Retinal pigment epithelial cell (primary cell): ENCODE measurements around the gene DCUN1D3.

Source experiments
- DNase-seq: peaks from one replicate; pipeline ENCODE4 v3.0.0-alpha.2; 2010; ENCODE audit warnings: low read depth
- H3K4me3 ChIP-seq: 2 replicates; pipeline ENCODE4 v1.5.1; 2011; ENCODE audit warnings: mild to moderate bottlenecking, low read length, control low read depth, moderate library complexity
- CTCF ChIP-seq: conservative IDR thresholded peaks from 2 replicates; pipeline ENCODE4 v1.5.1; 2011; ENCODE audit warnings: low read depth, low read length, control low read depth, inconsistent platforms

The DCUN1D3 gene

GRCh38 chr16:20879175-20880040 is 20.8 kb downstream of the DCUN1D3 start:
- TF ChIP-seq CTCF: no peak
- no peak for DNase-seq
- peak overlapping the region; percentile 30 for H3K4me3 ChIP-seq

- no peak for TF ChIP-seq CTCF
- no peak overlapping the region for H3K4me3 ChIP-seq
Observed at GRCh38 chr16:20878682-20879147, 21.4 kb downstream of the DCUN1D3 start.

GRCh38 chr16:20875355-20875650 is 24.9 kb downstream of the DCUN1D3 start:
- no peak for DNase-seq
- no peak for TF ChIP-seq CTCF
- no peak overlapping the region for H3K4me3 ChIP-seq

More at GRCh38 chr16:20878682-20879147, 21.4 kb downstream of the DCUN1D3 start:
- no peak for DNase-seq

- TF ChIP-seq CTCF: no peak
- H3K4me3 ChIP-seq: no peak overlapping the region
- DNase-seq: no peak
Observed at GRCh38 chr16:20874088-20874581, 26.0 kb downstream of the DCUN1D3 start.

- DNase-seq: no peak
- no peak overlapping the region for H3K4me3 ChIP-seq
- TF ChIP-seq CTCF: no peak
Observed at GRCh38 chr16:20873331-20873730, 26.8 kb downstream of the DCUN1D3 start.

- DNase-seq: no peak
- no peak for TF ChIP-seq CTCF
- H3K4me3 ChIP-seq: no peak overlapping the region
Observed at GRCh38 chr16:20871941-20872815, 28.0 kb downstream of the DCUN1D3 start.
